Ramos (cell line): ENCODE data around the gene CRACR2A.

Experiments
- in situ Hi-C: fragments of 300-500 bp; cut with MboI; formaldehyde crosslinking; loops from one replicate; pipeline ENCODE4 v1.14.3; 2022; ENCODE audit warnings: low sequenced_read_pairs; ENCODE audit not compliant: unreplicated experiment

The CRACR2A gene

DNA sequence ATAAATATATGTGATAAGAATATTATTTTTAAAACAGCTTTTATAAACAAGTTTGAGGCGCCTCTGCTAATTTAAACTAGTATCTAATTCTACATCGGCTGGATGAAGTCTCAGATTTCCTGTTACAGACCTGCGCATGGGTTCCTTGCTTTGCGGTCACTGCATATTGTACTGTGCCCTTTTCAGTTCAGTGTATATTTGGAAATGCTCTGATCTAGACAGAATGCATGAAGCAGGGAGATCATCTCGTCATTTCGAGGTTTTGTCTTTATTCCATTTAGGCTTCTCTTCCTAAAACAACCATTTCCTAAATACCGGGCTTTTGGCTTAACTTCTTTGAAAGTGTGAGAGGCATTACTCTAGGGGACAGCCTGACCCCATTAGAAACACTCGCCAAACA is 25.6 kb downstream of the CRACR2A start:
- in situ Hi-C loops = no loop called here

DNA sequence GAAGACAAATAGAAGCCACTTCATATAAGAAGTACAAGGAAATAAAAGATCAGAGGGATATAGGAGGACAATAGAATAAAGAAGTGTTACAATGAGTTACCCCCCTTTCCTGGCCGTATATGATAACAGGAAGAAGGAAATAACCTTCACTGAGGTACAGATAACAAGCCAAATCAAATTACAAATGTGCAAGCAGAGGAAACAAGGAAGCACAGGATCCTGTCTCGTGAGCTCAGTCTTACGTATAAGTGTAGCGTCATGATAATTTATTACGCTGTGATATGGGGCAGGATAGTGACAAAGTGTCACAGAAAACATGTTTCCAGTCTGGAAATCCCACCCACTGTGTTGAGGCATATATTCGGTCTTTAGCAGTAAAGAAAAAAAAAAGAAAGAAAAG is 26.5 kb downstream of the CRACR2A start:
- in situ Hi-C loops = no loop called here

- in situ Hi-C loops = no loop called here
Measured at GRCh38 chr12:3725388-3726115, 27.4 kb downstream of the CRACR2A start.

- in situ Hi-C loops = no loop called here
Measured at GRCh38 chr12:3723916-3724805, 28.7 kb downstream of the CRACR2A start.

- in situ Hi-C loops = no loop called here
Measured at GRCh38 chr12:3722368-3722767, 30.5 kb downstream of the CRACR2A start.

- in situ Hi-C loops = no loop called here
Measured at GRCh38 chr12:3720772-3721171, 32.1 kb downstream of the CRACR2A start.

DNA sequence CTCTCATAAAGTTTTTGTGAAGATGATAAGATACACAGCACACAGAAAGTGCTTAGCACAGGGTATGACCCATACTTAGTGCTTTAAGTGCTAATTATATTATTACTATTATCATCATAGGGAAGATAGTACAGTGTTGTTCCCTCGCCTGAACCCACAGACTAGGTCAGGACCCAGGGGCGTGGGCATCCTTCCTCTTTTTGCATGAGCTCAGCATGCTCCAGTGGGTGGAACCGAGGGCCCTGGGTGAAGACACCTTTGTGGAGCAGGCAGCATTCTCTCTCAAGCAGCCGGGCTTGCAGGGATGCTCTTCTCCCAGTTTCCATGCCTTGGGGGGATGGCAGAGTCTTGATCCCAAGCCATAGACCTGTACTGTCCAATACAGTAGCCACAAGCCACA is 34.8 kb downstream of the CRACR2A start:
- in situ Hi-C loops = no loop called here

DNA sequence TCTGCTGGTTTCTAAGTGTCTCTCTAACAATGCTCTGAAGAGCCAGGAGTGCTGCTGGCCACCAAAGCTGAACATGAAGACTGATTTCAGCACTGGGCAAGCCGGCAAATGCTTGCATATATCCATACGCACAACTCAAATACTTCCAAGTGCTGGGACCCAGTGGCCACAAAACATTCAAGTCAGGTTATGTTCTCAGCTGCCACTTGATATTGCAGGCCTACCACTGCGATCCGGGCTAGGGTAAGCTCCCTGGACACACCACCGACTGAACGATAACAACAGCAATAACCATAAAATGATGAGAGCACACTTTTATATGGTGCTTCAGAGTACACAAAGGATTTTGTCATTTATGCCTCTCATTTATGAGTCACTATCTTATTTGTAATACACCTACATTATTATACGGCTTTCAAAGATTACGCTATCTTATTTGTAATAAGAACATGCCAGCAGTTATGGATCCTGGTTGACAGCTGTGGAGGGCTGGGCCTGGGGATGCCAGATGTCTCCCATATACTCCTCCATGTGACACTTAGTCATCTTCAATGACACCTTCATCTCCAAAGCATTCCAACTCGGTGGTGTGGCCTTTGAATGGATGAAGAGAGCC is 35.5 kb downstream of the CRACR2A start:
- in situ Hi-C loops = no loop called here

DNA sequence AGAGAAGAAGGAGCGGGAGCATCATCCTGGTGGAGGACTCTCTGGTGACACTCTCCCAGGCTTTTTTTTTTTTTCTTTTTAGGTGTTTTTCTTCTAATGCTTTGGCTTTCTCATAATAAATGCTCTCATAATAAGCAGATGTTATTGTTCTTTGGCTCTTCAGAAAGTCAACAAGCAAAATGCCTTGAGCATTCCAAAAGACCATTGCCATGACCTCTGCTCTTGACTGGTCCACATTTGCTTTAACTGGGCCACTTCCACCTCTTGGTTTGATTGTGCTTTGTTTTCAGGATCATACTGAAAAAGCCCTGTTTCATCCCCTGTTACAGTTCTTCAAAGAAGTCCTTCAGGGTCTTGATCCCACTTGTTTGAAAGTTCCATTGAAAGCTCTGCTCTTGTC is 36.9 kb downstream of the CRACR2A start:
- in situ Hi-C loops = no loop called here

- in situ Hi-C loops = no loop called here
Measured at GRCh38 chr12:3713947-3714346, 39.0 kb downstream of the CRACR2A start.

DNA sequence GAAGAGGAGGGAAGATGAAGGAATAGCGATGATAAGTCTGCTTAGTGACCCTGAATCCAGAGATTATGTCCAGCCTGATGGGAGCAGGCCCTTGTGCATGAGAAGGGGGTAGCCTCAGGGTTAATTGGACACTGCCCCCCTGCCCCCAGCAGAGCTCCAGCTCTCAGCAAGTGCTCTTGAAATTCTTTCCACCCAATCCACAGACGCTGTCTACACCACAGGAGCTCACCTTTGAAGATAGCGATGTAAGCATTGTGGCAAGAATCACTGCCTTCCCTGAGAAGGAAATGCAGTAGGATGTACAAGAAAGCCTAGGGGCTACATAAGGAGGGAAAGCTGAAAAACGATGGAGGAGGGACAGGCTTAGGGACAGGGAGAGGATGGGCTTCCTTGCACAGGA is 39.4 kb downstream of the CRACR2A start:
- in situ Hi-C loops = no loop called here

DNA sequence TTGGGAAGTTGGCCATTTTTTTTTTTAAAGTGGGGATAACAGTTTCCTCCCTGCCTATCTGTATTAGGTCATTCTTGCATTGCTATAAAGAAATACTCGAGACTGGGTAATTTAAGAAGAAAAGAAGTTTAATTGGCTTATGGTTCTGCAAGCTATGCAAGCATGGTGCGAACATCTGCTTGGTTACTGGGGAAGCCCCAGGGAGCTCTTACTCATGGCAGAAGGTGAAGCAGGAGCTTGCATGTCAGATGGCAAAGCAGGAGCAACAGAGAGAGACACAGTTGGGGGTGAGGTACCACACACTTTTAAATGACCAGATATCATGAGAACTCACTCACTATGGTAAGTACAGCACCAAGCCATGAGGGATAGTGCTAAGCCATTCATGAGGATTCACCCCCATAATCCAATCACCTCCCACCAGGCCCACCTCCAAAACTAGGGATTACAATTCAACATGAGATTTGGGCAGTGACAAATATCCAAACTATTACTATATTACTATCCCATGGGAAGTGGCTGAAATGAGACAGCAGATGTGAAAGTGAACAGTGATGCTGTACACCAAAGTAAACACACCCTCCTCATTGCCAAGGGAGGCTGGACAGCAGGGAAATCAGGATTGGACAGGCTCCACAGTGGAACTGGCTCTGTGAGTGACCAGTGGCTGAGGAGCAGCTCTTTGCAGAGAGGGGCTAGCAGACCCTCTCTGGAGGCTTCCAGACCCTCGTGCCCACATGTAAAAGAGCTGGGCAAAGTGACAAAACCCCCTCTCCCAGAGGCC is 40.5 kb downstream of the CRACR2A start:
- in situ Hi-C loops = no loop called here

DNA sequence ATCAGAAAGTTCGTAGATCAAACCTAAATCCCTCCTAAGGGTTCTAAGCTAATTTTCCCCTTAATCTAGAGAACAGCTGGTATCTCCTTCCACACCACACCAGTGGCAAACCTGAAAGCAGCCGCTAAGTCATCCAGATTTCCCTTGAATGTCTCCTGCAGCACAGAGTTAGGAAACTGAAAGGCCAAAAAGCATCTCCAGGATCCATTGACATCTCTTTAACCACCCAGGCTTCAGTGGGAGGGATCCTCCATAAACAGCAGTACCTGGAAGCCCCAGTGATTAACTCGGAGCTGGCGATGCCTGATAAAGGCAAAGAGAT is 47.6 kb downstream of the CRACR2A start:
- in situ Hi-C loops = no loop called here

- in situ Hi-C loops = no loop called here
Measured at GRCh38 chr12:3704512-3705353, 48.2 kb downstream of the CRACR2A start.

- in situ Hi-C loops = no loop called here
Measured at GRCh38 chr12:3700861-3701260, 52.0 kb downstream of the CRACR2A start.

GRCh38 chr12:3698218-3698974 is 54.5 kb downstream of the CRACR2A start:
- in situ Hi-C loops = no loop called here

GRCh38 chr12:3697311-3697870 is 55.5 kb downstream of the CRACR2A start:
- in situ Hi-C loops = no loop called here

GRCh38 chr12:3694673-3695072 is 58.2 kb downstream of the CRACR2A start:
- in situ Hi-C loops = no loop called here
